K562 (cell line): Measurements from ENCODE around the gene TP53TG5. TPM values are rescaled to one million over a fixed set of nuclear protein-coding genes. Genes with fewer than 3 reads are reported as not detected.

Experiments used
- ARID1B ChIP-seq: fragments of 450-650 bp; IDR thresholded peaks from 2 replicates; pipeline ENCODE4 v1.6.1; 2016; ENCODE audit warnings: antibody characterized with exemption, mild to moderate bottlenecking, inconsistent platforms
- C11orf30 ChIP-seq: fragments of 450-650 bp; IDR thresholded peaks from 2 replicates; pipeline ENCODE4 v1.6.1; 2016; ENCODE audit warnings: low read depth, mild to moderate bottlenecking
- HDAC2 ChIP-seq: fragments of 450-650 bp; IDR thresholded peaks from 2 replicates; pipeline ENCODE4 v1.6.1; 2016; ENCODE audit warnings: mild to moderate bottlenecking
- KLF10 ChIP-seq: fragments of 250-450 bp; sonication (Bioruptor Pico); IDR thresholded peaks from 2 replicates; pipeline ENCODE4 v1.6.1; 2021; ENCODE audit warnings: matching md5 sums
- NONO ChIP-seq, 2 experiments: fragments of 200-400 bp in 1 of 2; fragments of 450-650 bp in 1 of 2; formaldehyde crosslinking in 1 of 2; IDR thresholded peaks; 2 replicates each; pipeline ENCODE4 v1.6.1; 2017; ENCODE audit warnings: low read depth in 2 of 2, mild to moderate bottlenecking in 2 of 2, moderate library complexity in 2 of 2, low read length in 1 of 2
- PCBP1 ChIP-seq: fragments of 200-400 bp; formaldehyde crosslinking; IDR thresholded peaks from 2 replicates; pipeline ENCODE4 v1.6.1; 2018; ENCODE audit warnings: mild to moderate bottlenecking, low read depth, low read length; ENCODE audit not compliant: poor library complexity, severe bottlenecking
- RBM17 ChIP-seq: fragments of 200-400 bp; formaldehyde crosslinking; IDR thresholded peaks from 2 replicates; pipeline ENCODE4 v1.6.1; 2017; ENCODE audit warnings: low read depth, mild to moderate bottlenecking, low read length, borderline replicate concordance
- TBP ChIP-seq: optimal IDR thresholded peaks from 2 replicates; pipeline ENCODE3; 2011; ENCODE audit warnings: low read depth, low read length, improper control_type of control experiment
- polyA plus RNA-seq, 8 experiments: library from polyadenylated mRNA; depleted of rRNA in 4 of 8; stranded (reverse) in 5 of 8; unstranded in 3 of 8; fragments of >200 nt; fragmentation: Nextera tagmentation in 2 of 8; fragmentation: Illumina TruSeq in 1 of 8; extraction: Ambion mirVana in 2 of 8; extraction: Trizol in 1 of 8; gene quantifications; 2 replicates each; pipeline versions ENCODE4 v1.2.1 to v1.2.3, GENCODE V29; 2011 to 2014; ENCODE audit warnings: inconsistent platforms in 1 of 8, missing spikeins in 1 of 8
- total RNA-seq, 7 experiments: library from RNA; depleted of rRNA in 6 of 7; stranded (reverse); fragments of >200 nt in 6 of 7; fragmentation: Illumina TruSeq in 2 of 7; extraction: Trizol in 2 of 7; gene quantifications; 2 replicates each; pipeline versions ENCODE4 v1.2.1 to v1.2.3, GENCODE V29; 2011 to 2021; ENCODE audit warnings: low replicate concordance in 1 of 7
- TF ChIP-seq, protein P1 (sequence below), 2 experiments: fragments of 450-650 bp; IDR thresholded peaks; 2 replicates each; pipeline ENCODE4 v1.6.1; 2016; ENCODE audit warnings: mild to moderate bottlenecking in 2 of 2, borderline replicate concordance in 1 of 2, low read depth in 1 of 2, moderate library complexity in 1 of 2
- TF ChIP-seq, protein P2 (sequence below), 2 experiments: fragments of 450-650 bp; IDR thresholded peaks; 2 replicates each; pipeline ENCODE4 v1.6.1; 2016
- TF ChIP-seq, protein P3 (sequence below): sonication (generic); formaldehyde crosslinking; IDR thresholded peaks from 2 replicates; pipeline ENCODE4 v1.8.0; 2022; ENCODE audit warnings: mild to moderate bottlenecking, missing genetic modification reagents

TP53TG5 gene
- total and polyA plus RNA-seq, 9 of the 15 experiments (the other 6 are each of a cell fraction or from before 2014, with no cell fraction given) = 0.04 to 0.05 (median 0.04) TPM; not detected in 6

DNA sequence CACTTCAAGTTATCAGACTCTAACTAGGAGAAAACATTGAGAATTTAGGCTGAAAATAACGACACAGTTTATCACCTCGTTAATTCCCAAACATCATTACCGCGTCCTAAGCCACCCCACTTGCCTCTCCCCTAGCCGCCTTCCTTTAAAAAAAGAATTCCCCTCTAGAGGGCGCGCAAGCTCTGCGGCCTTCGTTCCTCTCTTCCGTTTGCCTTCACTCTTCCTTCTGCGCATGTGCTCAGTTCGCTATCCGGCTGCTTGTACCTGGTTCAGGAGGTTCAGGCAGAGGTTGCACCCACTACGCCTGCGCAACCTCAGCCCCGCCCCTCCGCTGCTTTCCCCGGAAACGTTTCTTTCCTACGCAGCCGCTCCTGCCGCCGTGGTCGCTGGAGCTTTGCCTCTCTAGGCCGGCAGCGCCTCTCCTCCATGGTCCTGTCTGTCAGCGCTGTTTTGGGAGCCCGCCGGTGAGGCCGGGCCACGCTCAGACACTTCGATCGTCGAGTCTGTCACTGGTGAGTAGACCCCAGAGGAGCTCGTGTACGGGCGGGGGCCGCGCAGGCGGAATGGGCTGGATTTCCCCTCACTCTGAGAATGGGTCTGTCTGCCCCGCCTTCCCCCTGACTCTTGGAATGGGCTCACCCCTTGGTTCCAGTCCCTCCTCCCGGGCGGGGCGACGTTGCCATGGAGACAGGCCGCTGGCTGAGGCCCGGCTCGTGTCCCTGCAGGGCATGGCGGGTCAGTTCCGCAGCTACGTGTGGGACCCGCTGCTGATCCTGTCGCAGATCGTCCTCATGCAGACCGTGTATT is 15.1 kb downstream of the TP53TG5 start, which contains the start of gene SYS1 (continued):
- TF ChIP-seq, protein P1, sequence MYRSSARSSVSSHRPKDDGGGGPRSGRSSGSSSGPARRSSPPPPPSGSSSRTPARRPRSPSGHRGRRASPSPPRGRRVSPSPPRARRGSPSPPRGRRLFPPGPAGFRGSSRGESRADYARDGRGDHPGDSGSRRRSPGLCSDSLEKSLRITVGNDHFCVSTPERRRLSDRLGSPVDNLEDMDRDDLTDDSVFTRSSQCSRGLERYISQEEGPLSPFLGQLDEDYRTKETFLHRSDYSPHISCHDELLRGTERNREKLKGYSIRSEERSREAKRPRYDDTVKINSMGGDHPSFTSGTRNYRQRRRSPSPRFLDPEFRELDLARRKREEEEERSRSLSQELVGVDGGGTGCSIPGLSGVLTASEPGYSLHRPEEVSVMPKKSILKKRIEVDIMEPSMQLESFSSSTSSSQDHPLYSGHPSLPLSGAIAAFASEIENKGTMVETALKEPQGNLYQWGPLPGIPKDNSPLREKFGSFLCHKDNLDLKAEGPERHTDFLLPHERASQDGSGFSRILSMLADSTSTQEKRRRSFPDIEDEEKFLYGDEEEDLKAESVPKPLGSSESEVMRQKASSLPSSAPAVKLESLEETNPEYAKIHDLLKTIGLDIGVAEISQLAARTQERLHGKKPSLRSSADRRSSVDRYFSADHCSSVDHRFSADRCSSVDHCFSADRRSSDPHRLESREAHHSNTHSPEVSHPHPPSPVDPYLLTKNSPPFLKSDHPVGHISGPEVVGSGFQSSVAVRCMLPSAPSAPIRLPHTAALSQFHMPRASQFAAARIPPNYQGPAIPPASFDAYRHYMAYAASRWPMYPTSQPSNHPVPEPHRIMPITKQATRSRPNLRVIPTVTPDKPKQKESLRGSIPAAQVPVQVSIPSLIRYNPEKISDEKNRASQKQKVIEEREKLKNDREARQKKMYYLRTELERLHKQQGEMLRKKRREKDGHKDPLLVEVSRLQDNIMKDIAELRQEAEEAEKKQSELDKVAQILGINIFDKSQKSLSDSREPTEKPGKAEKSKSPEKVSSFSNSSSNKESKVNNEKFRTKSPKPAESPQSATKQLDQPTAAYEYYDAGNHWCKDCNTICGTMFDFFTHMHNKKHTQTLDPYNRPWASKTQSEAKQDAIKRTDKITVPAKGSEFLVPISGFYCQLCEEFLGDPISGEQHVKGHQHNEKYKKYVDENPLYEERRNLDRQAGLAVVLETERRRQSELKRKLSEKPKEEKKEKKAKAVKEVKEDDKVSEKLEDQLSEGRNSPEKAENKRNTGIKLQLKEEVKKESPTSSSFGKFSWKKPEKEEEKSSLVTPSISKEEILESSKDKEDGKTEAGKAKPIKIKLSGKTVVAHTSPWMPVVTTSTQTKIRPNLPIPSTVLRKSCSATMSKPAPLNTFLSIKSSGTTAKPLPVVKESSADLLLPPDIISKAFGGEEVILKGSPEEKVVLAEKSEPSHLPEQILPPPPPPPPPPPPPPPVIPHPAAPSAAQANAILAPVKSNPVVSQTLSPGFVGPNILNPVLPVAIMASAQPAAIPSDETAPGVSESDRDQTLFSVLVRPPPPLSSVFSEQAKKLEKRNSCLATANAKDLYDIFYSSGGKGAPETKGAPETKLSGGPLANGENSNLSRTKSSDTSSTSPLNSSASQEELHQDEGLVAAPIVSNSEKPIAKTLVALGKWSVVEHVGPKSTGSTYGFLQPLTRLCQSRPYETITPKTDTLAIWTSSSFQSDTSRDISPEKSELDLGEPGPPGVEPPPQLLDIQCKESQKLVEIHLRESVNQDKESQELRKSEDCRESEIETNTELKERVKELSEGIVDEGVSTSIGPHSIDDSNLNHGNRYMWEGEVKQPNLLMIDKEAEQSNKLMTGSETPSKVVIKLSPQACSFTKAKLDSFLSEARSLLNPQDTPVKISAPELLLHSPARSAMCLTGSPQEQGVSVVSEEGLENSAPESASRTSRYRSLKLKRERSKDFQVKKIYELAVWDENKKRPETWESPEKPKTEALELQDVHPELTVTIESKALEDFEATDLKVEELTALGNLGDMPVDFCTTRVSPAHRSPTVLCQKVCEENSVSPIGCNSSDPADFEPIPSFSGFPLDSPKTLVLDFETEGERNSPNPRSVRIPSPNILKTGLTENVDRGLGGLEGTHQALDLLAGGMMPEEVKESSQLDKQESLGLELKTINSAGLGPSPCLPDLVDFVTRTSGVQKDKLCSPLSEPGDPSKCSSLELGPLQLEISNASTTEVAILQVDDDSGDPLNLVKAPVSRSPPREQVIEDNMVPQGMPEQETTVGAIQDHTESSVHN (IDR thresholded peaks at IDR 0.05; ENCODE audit: borderline replicate concordance in 1 of 2, low read depth in 1 of 2) = no peak
- TF ChIP-seq, protein P2, sequence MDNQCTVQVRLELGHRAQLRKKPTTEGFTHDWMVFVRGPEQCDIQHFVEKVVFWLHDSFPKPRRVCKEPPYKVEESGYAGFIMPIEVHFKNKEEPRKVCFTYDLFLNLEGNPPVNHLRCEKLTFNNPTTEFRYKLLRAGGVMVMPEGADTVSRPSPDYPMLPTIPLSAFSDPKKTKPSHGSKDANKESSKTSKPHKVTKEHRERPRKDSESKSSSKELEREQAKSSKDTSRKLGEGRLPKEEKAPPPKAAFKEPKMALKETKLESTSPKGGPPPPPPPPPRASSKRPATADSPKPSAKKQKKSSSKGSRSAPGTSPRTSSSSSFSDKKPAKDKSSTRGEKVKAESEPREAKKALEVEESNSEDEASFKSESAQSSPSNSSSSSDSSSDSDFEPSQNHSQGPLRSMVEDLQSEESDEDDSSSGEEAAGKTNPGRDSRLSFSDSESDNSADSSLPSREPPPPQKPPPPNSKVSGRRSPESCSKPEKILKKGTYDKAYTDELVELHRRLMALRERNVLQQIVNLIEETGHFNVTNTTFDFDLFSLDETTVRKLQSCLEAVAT (IDR thresholded peaks at IDR 0.05) = peak in 1 of 2 experiments; percentile 9; a peak in 1 of 4 replicates
- peak; percentile 69 for TF ChIP-seq C11orf30
- TF ChIP-seq TBP = peak; percentile 70
- TF ChIP-seq, protein P3, sequence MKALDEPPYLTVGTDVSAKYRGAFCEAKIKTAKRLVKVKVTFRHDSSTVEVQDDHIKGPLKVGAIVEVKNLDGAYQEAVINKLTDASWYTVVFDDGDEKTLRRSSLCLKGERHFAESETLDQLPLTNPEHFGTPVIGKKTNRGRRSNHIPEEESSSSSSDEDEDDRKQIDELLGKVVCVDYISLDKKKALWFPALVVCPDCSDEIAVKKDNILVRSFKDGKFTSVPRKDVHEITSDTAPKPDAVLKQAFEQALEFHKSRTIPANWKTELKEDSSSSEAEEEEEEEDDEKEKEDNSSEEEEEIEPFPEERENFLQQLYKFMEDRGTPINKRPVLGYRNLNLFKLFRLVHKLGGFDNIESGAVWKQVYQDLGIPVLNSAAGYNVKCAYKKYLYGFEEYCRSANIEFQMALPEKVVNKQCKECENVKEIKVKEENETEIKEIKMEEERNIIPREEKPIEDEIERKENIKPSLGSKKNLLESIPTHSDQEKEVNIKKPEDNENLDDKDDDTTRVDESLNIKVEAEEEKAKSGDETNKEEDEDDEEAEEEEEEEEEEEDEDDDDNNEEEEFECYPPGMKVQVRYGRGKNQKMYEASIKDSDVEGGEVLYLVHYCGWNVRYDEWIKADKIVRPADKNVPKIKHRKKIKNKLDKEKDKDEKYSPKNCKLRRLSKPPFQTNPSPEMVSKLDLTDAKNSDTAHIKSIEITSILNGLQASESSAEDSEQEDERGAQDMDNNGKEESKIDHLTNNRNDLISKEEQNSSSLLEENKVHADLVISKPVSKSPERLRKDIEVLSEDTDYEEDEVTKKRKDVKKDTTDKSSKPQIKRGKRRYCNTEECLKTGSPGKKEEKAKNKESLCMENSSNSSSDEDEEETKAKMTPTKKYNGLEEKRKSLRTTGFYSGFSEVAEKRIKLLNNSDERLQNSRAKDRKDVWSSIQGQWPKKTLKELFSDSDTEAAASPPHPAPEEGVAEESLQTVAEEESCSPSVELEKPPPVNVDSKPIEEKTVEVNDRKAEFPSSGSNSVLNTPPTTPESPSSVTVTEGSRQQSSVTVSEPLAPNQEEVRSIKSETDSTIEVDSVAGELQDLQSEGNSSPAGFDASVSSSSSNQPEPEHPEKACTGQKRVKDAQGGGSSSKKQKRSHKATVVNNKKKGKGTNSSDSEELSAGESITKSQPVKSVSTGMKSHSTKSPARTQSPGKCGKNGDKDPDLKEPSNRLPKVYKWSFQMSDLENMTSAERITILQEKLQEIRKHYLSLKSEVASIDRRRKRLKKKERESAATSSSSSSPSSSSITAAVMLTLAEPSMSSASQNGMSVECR = peak; percentile 81
- peak; percentile 42; the same call in 1 of the 2 replicates for TF ChIP-seq ARID1B
- no peak for TF ChIP-seq RBM17
- TF ChIP-seq KLF10 (CRISPR knock-in tag) = no peak
- peak in 1 of 2 experiments; percentile 98; a peak in 2 of 4 replicates for TF ChIP-seq NONO (IDR thresholded peaks at IDR 0.05; ENCODE audit: low read depth in 2 of 2, low read length in 1 of 2)
- peak; percentile 59 for TF ChIP-seq PCBP1
- TF ChIP-seq HDAC2 = peak; percentile 68; the same call in 1 of the 2 replicates
